Measurements from ENCODE around the gene CDC37.

The CDC37 gene

DNA sequence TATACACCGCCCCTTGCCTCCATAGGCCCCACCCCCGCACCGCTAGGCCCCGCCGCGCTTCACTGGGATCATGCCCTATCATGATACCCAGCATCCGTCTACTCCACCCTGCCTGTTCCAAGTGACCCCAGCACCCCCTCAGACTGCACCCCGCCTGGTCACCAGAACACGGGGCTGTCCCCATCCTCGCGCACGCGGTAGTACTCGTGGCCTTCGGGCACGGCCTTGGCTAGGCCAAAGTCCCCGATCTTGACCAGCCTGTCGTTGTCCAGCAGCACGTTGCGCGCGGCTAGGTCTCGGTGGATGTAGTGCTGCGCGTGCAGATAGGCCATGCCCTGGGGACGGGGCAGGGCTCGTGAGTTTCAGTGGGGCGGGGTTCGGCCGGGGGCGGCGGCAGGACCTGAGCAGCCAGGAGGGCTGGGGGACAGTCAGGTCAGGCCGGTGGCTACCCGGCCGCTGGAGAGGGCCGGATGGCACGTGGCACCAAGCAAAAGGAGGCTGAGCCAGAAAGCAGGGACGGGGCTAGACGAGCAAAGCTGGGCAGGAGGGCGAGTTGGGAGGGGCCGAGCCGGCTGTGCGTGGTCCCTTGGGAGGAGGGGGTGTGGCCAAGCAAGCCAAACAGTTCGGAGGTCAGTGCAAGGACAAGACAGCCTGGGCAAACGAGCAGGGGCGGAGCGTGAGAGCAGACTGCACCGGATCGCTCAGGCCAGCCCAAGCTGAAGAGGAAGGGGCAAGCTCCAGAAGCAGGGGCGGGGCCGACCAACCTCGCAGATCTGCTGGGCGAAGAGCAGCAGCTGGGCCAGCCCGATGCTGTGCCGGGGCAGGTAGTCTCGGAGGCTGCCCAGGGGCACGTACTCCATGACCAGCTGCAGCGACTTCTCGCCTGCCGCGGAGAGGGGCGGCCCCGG is 50.3 kb downstream of the CDC37 start:
- no peak for DNase-seq

DNA sequence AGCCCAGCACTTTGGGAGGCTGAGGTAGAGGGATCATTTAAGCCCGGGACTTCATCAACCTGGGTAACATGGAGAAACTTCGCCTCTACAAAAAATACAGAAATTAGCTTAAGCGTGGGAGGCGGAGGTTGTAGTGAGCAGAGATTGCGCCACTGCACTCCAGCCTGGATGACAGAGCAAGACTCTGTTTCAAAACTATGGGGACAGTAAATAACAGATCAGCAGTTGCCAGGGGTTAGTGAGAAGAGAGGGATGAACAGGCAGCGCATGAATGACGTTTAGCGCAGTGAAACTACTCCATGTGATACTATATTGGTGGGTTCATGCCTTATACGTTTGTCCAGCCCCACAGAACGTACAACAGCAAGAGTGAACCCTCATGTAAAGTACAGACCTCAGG is 56.8 kb downstream of the CDC37 start:
- no peak for DNase-seq

DNA sequence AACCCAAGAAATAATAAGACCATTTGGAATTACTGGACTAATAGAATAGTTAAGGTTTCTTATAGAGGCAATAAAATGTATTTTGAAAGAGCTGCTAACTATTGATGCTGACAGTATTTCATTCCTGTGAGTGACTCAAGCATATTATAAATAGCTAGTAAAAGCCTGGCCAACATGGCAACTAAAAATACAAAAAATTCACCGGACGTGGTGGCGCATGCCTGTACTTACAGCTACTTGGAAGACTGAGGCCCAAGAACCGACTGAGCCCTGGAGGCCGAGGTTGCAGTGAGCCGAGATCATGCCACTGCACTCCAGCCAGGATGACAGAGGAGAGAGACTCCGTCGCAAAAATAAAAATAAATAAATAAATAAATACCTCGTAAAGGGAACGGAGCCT is 58.6 kb downstream of the CDC37 start:
- no peak for DNase-seq

DNA sequence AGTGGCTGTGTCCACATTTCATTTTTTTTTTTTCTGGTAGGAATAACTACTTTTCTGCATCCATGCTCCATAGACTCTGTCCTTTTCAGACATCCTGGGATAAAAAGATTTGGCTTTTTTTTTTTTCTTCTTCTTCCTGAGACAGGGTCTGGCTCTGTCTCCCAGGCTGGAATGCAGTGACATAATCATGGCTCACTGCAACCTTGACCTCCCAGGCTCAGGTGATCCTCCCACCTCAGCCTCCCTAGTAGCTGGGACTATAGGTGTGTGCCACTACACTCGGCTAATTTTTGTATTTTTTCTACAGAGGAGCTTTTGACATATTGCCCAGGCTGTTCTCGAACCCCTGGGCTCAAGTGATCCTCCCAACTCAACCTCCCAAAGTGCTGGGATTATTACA is 59.8 kb downstream of the CDC37 start:
- DNase-seq, result no peak

Measured in activated CD4-positive, alpha-beta T cell treated with anti-CD3 and anti-CD28 coated beads, Interleukin-2, amount 50 U/mL, for 1 hour (primary cell).